A673 (cell line): ENCODE results near the gene ARFGAP2.

ENCODE experiments used
- EZH2 ChIP-seq: fragments of 200-600 bp; sonication (generic); IDR thresholded peaks from 2 replicates; pipeline ENCODE4 v1.6.1; 2017; ENCODE audit warnings: borderline replicate concordance, low read depth, mild to moderate bottlenecking, mixed read lengths, antibody characterized with exemption, low read length; ENCODE audit not compliant: poor library complexity, severe bottlenecking
- TF ChIP-seq, protein P1 (sequence below): fragments of 300-800, 200-600 bp; sonication (generic); conservative IDR thresholded peaks from 2 replicates; pipeline ENCODE4 v1.5.1; 2017; ENCODE audit warnings: low read depth, mild to moderate bottlenecking, antibody characterized with exemption, low read length, moderate library complexity, mixed read lengths

DNA sequence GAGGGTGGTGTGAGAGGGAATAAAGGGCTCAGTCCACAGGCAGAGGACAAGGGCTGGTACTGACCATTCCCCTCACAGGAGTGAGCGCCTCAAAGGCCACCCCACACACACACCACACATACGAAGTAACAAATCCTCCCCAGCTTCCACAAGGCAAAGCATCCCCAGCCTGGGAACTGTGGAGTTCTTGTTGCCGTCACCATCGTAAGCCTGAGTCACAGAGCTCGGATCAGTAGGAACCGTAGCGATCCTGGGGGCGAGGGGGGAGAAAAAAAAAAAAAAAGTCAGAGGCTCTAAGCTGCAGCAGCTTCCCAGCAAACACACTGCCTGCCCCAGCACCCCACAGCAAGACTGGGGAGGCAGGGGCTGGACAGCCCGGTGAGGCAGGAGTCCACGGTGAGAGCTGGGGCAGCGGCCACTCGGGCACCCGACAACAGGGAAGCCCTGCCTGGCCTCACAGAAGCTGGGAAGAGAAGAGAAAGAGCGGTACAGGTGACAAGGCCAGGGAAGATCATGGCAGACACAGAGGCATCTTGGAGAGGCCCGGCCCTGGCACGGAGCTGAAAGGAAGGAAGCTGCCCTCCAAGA, 11.3 kb downstream of the ARFGAP2 start:
- TF ChIP-seq, protein P1, sequence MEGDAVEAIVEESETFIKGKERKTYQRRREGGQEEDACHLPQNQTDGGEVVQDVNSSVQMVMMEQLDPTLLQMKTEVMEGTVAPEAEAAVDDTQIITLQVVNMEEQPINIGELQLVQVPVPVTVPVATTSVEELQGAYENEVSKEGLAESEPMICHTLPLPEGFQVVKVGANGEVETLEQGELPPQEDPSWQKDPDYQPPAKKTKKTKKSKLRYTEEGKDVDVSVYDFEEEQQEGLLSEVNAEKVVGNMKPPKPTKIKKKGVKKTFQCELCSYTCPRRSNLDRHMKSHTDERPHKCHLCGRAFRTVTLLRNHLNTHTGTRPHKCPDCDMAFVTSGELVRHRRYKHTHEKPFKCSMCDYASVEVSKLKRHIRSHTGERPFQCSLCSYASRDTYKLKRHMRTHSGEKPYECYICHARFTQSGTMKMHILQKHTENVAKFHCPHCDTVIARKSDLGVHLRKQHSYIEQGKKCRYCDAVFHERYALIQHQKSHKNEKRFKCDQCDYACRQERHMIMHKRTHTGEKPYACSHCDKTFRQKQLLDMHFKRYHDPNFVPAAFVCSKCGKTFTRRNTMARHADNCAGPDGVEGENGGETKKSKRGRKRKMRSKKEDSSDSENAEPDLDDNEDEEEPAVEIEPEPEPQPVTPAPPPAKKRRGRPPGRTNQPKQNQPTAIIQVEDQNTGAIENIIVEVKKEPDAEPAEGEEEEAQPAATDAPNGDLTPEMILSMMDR: no peak
- TF ChIP-seq EZH2: no peak
